GM21619 (cell line): ENCODE data around the gene ARID1B.
A peak's percentile ranks its signal among the peaks of the same experiment; 100 is the strongest.
"Not testable (repeated sequence)": the region's sequence is repeated elsewhere in the genome, so short reads cannot be mapped to it uniquely, and the experiment has no call there.

Experiments
- ATAC-seq: cut with Tn5 transposase; IDR thresholded peaks from one replicate; pipeline ENCODE4 v1.9.1; 2021; ENCODE audit not compliant: unreplicated experiment

The ARID1B gene

DNA sequence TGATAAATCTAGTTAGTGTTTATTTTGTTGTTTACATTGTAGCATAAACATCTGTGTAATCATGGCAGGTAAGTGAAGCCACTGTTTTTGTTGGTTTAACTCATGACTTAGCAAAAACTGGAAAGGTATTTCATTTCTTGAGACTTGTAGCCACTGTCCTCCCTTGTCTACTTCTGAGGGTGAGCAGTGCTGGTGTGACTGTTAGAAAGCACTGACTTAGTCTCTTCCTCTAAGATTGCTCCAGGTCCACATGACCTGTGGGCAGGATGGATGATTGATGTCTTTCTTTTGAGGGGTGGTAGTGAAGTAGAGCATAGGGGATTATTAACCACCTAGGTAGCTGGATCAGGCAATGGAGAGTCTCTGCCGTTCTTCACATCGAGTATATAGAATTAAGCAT lies 203.8 kb downstream of the ARID1B start:
- no peak for ATAC-seq

GRCh38 chr6:156982168-156982567 lies 205.0 kb downstream of the ARID1B start:
- no peak for ATAC-seq

- ATAC-seq, result not testable (repeated sequence)
Measured at GRCh38 chr6:156982864-156983263, 205.7 kb downstream of the ARID1B start.

- no peak for ATAC-seq
Measured at GRCh38 chr6:156984178-156984738, 207.1 kb downstream of the ARID1B start.

DNA sequence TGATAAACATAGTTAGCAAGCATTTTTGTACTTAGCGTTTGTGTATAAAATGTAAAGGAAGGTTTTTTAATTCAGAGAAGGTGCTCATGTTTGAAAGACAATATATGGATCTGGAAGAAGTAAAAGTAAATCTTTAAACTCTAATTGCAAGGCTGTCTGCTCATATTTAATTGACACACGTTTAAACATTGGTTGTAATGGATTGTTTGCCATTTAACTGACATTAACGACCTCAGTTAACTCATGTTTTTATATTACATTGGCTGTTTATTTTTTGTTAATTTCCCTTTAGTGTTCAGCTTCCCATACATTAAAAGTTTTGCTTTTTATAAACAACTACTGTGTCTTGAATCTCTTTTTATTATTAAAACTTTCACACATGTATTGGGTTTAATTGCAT lies 208.1 kb downstream of the ARID1B start:
- ATAC-seq, result no peak

DNA sequence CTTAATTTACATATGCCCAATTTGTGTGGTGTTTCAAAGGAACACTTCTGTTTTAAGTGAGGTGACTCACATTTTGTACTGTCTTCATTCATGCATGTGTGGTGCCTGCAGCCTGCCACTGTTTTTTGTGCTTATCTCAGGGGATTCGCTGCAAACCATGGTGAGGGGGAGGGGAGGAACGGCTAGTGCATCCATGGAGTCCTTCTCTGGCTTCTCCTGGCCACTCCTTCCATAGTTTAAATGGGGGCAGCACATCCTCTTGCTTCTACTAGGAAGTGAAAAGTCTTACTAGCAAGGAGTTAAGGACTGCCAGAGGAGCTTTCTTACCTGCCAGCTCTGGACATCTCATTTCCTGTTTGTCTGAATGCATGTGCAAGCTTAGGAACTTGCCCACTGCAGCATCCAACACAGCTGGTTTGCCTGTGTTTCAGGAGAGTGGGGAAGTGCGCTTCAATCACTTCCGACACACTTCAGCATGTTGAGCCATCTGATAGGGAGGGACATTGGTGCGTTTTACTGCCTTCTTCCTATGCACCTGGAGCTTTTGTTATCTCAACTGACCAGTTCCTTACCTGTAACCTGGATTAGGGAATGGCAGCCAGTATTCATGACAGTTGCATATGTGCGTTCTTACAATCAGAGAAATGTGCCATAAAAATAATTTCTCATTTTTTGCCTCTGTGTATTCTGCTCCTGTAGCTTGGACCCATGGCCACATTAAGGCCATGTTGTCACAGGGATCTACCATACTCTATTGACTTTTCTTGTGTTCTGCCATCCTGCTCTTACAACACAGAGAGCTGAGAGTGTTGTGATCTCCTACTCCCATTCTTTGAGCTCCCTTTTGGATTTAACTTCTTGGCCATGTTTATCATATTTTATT lies 211.3 kb downstream of the ARID1B start:
- ATAC-seq, result peak; percentile 78

DNA sequence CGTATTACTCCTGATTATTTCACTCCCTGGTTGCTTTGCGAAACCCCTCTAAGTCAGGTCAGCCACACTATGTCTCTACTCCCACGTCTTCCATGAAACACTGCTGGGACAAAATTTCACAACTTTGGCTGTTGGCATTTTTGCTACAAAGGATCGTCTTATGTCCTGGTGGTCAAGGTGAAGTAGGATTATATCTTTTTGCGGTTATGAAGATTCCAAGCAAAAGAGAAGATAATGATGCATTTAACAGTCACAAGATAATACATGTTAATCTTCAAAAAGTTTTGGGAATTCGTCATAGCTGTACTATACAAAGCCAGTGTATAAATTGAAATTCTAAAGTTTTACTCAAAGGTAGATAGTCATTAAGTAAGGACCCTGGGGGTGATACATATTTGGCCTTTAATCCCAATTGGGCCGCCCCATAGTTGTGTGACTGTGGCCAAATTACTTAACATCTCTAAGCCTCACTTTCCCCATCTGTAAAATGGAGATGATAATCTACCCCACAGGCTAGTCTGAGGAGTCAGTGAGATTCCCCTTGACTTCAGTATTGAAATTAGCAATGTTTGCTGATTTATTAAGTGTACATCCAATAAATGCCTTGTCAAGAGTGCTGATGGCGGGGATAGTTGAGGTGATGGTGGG lies 212.1 kb downstream of the ARID1B start:
- no peak for ATAC-seq

GRCh38 chr6:156992020-156992804 lies 215.0 kb downstream of the ARID1B start:
- ATAC-seq, result no peak

DNA sequence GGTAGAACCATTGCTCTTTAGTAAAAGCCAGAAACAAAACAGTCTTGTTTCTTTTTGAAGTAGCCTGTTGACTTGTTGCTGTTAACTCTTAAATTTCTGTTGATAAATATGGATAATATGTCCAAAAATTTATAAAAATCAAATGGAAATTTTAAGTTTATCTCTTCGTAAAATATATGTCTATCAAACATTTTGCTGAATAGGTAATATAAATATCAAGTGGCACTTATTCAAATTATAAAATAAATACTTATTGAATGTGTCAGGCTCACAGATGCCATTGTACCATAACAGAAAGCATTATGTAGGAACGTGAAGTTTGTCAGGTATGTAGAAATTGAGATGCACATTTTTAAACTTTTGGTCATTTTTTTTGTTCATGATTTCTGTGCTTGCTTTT lies 216.5 kb downstream of the ARID1B start:
- ATAC-seq, result no peak

GRCh38 chr6:156994215-156995076 lies 217.3 kb downstream of the ARID1B start:
- no peak for ATAC-seq

- no peak for ATAC-seq
Measured at GRCh38 chr6:156995502-156995901, 218.3 kb downstream of the ARID1B start.

DNA sequence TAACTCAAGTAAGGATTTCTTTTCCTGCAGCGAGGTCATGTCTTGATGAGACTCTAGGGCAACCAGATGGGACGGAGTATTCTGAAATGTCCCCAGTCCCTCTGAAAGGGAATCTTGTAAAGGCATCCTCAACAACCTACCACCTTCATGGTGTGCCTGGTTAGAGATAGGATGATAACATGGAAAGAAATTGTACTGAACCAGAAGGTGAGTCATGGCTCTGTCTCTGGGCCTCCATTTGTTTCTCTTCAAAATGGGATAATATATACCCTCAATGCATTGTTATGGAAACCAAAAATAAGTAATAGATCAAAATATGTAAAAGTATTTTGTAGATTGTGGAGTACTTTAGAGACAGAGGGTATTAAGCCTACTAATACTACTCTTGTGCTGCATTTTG lies 219.1 kb downstream of the ARID1B start:
- ATAC-seq, result no peak

GRCh38 chr6:156998794-156999330 lies 221.7 kb downstream of the ARID1B start:
- ATAC-seq, result no peak

DNA sequence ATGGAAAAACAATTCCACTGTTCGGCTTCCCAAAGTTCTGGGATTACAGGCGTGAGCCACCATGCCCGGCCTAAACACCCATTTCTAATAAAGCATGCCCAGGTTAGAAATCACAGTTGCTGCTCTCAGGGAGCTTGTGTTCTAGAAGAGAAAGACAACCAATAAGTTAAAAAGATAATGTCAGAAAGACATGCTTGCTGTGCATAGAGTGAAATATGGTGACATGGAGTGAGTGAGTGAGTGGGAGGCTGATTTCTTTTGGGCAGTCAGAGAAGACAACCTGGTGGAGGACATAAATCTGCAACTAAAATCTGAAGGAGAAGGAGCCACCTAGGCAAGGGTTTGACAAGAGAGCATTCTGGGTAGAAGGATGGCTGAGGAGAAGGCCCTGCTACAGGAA lies 222.6 kb downstream of the ARID1B start:
- ATAC-seq, result no peak

DNA sequence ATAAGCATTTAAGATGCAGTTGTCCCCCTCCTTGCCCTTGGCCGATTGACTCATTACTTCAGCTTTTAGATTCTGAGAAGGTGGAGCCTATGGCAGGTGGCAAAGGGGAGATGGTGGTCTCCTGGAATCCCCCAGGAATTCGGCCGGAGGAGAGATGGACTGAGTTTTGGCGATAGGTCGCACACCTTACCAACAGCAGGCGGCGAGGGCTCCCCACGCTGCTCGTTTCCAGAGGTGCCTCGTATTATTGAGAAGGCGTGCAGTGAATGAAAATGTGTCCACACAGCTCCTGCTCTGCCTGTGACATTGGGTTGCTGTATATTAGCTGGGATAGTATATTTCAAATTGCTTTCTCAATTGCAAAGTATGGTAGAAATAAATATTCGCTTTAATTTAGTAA lies 224.5 kb downstream of the ARID1B start:
- ATAC-seq, result no peak

DNA sequence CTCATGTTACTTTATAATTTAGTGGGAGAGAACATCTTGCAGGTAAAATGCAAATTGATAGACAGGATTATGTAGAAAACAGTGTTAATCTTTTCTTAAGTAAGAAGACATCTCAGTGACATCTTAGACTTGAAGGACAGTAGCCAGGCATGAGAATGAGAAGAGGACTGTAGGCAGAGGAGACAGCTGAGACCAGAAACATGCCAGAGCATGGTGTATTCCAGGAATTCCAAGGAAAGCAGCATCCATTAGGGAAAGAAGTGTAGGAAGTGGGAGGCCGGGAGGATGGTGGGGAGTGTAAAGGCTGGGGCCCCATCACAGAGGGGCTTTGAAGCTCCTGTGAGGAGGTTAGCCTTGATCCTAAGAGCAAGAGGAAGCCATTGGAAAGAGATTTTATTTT lies 225.6 kb downstream of the ARID1B start:
- no peak for ATAC-seq

DNA sequence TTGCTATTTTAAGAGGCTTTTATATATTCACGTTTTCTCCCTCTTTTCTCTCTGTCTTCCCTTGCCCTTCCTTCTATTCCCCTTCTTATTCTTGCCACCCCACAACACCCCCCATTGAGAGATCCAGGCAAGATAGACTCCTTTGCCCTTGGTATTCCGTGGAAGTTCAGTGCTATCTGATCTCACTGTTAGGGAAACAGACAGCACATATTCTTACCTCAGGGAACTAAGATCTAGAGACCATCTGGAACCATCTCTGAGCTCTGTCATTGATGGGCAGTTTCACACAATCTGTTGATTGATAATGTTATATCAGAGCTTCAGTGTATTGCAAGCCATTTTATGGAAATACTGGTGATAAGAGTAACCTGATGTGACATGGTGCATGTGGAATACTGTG lies 228.8 kb downstream of the ARID1B start:
- ATAC-seq, result no peak

DNA sequence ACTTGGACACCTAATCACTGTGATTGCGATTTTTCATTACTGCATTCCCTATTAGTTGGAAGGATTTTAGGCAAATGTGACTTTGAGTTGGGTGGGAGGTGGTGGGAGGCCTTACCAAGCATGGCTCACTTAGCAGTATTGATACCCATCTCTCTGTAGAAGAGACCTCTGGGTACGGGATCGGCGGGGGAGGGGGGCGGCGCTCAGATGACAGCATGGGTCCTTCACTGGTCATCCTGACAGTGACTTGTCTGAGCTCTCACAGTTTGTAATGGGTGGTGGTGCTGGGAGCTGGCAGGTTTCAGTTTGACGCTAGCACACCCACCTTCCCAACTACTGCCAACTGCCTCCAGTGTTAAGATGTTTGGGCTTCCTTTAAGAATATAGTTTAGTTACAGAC lies 231.4 kb downstream of the ARID1B start:
- ATAC-seq, result no peak

- no peak for ATAC-seq
Measured at GRCh38 chr6:157012355-157012754, 235.2 kb downstream of the ARID1B start.

GRCh38 chr6:157013649-157014304 lies 236.6 kb downstream of the ARID1B start:
- ATAC-seq, result no peak
